ENCODE data around the gene PRG3.
"Not testable (repeated sequence)": the region's sequence is repeated elsewhere in the genome, so short reads cannot be mapped to it uniquely, and the experiment has no call there.

Gene PRG3

GRCh38 chr11:57368106-57368844, 12.7 kb downstream of the PRG3 start:
- H3K4me3 ChIP-seq (ENCODE audit: low read length) = no peak overlapping the region
- DNase-seq (ENCODE audit: low read depth) = no peak
- TF ChIP-seq CTCF (conservative IDR thresholded peaks at IDR 0.05; ENCODE audit: low read depth, low read length) = no peak

GRCh38 chr11:57364851-57365660, 15.9 kb downstream of the PRG3 start:
- TF ChIP-seq CTCF (conservative IDR thresholded peaks at IDR 0.05; ENCODE audit: low read depth, low read length) = no peak
- DNase-seq (ENCODE audit: low read depth) = no peak
- no peak overlapping the region for H3K4me3 ChIP-seq (ENCODE audit: low read length)

- no peak for DNase-seq (ENCODE audit: low read depth)
- H3K4me3 ChIP-seq (ENCODE audit: low read length) = no peak overlapping the region
- no peak for TF ChIP-seq CTCF (conservative IDR thresholded peaks at IDR 0.05; ENCODE audit: low read depth, low read length)
These were observed 17.5 kb downstream of the PRG3 start for GRCh38 chr11:57363131-57364080.

GRCh38 chr11:57361926-57362325, 19.0 kb downstream of the PRG3 start:
- no peak overlapping the region for H3K4me3 ChIP-seq (ENCODE audit: low read length)
- no peak for TF ChIP-seq CTCF (conservative IDR thresholded peaks at IDR 0.05; ENCODE audit: low read depth, low read length)
- no peak for DNase-seq (ENCODE audit: low read depth)

- DNase-seq (ENCODE audit: low read depth) = not testable (repeated sequence)
These were observed 19.5 kb downstream of the PRG3 start for GRCh38 chr11:57361420-57361819.

GRCh38 chr11:57360991-57361390, 20.0 kb downstream of the PRG3 start:
- H3K4me3 ChIP-seq (ENCODE audit: low read length) = no peak overlapping the region
- no peak for DNase-seq (ENCODE audit: low read depth)
- TF ChIP-seq CTCF (conservative IDR thresholded peaks at IDR 0.05; ENCODE audit: low read depth, low read length) = no peak

More at GRCh38 chr11:57361420-57361819, 19.5 kb downstream of the PRG3 start:
- not testable (repeated sequence) for H3K4me3 ChIP-seq (ENCODE audit: low read length)

Measured in retinal pigment epithelial cell (primary cell).